ENCODE data around the gene DTNBP1. TPM values are rescaled to one million over a fixed set of nuclear protein-coding genes. Genes with fewer than 3 reads are reported as not detected.

The DTNBP1 gene
- total and polyA plus RNA-seq, 2 of the 8 experiments (the other 6 are each of a cell fraction or from before 2014, with no cell fraction given): 13.5 to 22.1 TPM

DNA sequence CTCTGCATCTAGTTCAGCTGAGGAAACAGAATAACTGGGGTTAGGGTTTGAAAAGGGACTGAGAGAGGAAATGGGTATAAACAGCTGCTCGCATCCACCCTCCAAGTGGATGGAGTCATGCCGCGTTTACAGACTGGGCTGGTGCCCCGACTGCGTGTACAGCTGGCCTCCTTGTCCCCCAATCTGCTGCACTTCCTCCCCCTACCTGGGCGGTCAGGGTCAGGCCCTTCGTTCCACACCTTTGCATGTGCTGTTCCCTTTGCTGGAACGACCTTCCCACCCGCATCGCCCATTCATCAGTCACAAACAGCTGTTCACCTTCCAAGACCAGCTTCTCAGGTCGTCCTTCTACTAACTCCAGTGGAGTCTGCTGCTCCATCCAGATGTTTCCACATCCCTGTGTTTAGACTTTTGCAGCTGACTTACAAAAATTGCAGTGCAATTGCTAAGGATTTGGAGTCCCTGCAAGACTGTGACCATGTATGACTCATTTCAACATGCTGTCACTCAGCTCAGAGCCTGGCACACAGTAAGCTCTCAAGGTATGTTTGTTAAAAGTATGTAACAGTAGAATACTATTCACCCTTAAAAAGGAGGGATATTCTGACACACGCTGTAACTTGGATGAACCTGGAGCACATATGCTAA, 129.3 kb downstream of the DTNBP1 start:
- Histone ChIP-seq H3K9ac (replicated peaks in 1 of 4; ENCODE audit: extremely low read depth in 1 of 4, low read depth in 3 of 4, low read length in 3 of 4) (no peak overlapping the region), H3K23me2 (ENCODE audit: low read depth, low read length) (no peaks in the 10 kb centered on the region), H4K5ac (ENCODE audit: insufficient read length, low read depth, low read length) (no peak overlapping the region), H3K14ac (ENCODE audit: insufficient read length) (no peak overlapping the region), H3K9me3 (ENCODE audit: insufficient read depth in 2 of 2, low read depth in 1 of 2, low read length in 1 of 2) (no peaks in the 10 kb centered on the region), H3K36me3 (ENCODE audit: control insufficient read depth in 2 of 4, insufficient read depth in 4 of 4, low read length in 3 of 4) (no peaks in the 10 kb centered on the region; a peak in 2 of 8 replicates), H3K4me3 (ENCODE audit: extremely low read depth in 1 of 4, insufficient read depth in 2 of 4, low read depth in 3 of 4, low read length in 4 of 4) (no peak overlapping the region), H3K23ac (ENCODE audit: insufficient read length) (no peak overlapping the region), H2BK120ac (replicated peaks; ENCODE audit: low read depth, low read length) (no peak overlapping the region), H2AK5ac (ENCODE audit: low read depth, low read length) (no peak overlapping the region), H2BK5ac (ENCODE audit: low read depth, low read length) (no peak overlapping the region), H4K8ac (ENCODE audit: extremely low read depth, insufficient read depth, low read length) (no peak overlapping the region), H2BK20ac (ENCODE audit: low read length) (no peak overlapping the region), H2BK12ac (ENCODE audit: low read depth, low read length) (no peak overlapping the region), H4K91ac (replicated peaks; ENCODE audit: insufficient read length, low read length) (no peak overlapping the region), H3K27ac (ENCODE audit: low read depth, low read length) (no peak overlapping the region), H3K56ac (replicated peaks; ENCODE audit: insufficient read length, low read depth, low read length) (no peak overlapping the region), H3K4me2 (ENCODE audit: insufficient read depth in 1 of 2, low read depth in 2 of 2, low read length in 2 of 2) (no peak overlapping the region), H3K4me1 (replicated peaks in 1 of 4; ENCODE audit: control insufficient read depth in 3 of 4, insufficient read depth in 4 of 4, low read length in 3 of 4) (no peaks in the 10 kb centered on the region), H3K79me2 (ENCODE audit: control insufficient read depth in 1 of 2, insufficient read depth in 2 of 2, low read length in 2 of 2) (no peaks in the 10 kb centered on the region), H4K20me1 (replicated peaks in 1 of 2; ENCODE audit: control insufficient read depth in 1 of 2, insufficient read depth in 2 of 2, low read length in 2 of 2) (no peaks in the 10 kb centered on the region), H3K27me3 (replicated peaks in 1 of 4; ENCODE audit: control insufficient read depth in 3 of 4, extremely low read depth in 1 of 4, insufficient read depth in 3 of 4, low read length in 3 of 4) (no peaks in the 10 kb centered on the region), H3K4ac (replicated peaks; ENCODE audit: insufficient read length, low read depth, low read length) (no peak overlapping the region), H3K79me1 (ENCODE audit: low read depth, low read length) (peaks cover 2% of the 10 kb centered on the region; the same call in 1 of the 2 replicates), H2AFZ (ENCODE audit: low read length) (no peak overlapping the region), H2BK15ac (ENCODE audit: low read length) (no peak overlapping the region), H3K18ac (ENCODE audit: extremely low read depth, low read length) (no peak overlapping the region)
- DNase-seq (ENCODE audit: low read depth in 1 of 2, low spot score in 2 of 2) (peak in 1 of 2 experiments; percentile 37), FAIRE-seq (no peak)
- 89% methylated on average over 11 of the region's 12 CpGs; no CpG with 5 or more reads in 1 of the 2 experiments for WGBS, 2 experiments (ENCODE audit: extremely low coverage in 1 of 2, insufficient coverage in 1 of 2, insufficient read length in 1 of 2, insufficient replicate concordance in 2 of 2, low coverage in 1 of 2, low lambda C conversion rate in 2 of 2, missing lambda C conversion rate in 1 of 2)
- TF ChIP-seq ASH2L (IDR thresholded peaks at IDR 0.05; ENCODE audit: low read length): no peak
- TF ChIP-seq GTF2F1 (IDR thresholded peaks at IDR 0.05; ENCODE audit: borderline replicate concordance, low read depth, low read length): no peak
- no peak for TF ChIP-seq JUND (IDR thresholded peaks at IDR 0.05; ENCODE audit: low read length)
- TF ChIP-seq RAD21 (IDR thresholded peaks at IDR 0.05 in 1 of 2, conservative IDR thresholded peaks at IDR 0.05 in 1 of 2; ENCODE audit: low read depth in 2 of 2, low read length in 2 of 2): no peak
- no peak for TF ChIP-seq CTBP2 (IDR thresholded peaks at IDR 0.05; ENCODE audit: borderline replicate concordance, insufficient read depth, insufficient read length, low read length)
- no peak for TF ChIP-seq KDM4A (IDR thresholded peaks at IDR 0.05; ENCODE audit: low read depth, low read length, severe bottlenecking)
- ChIA-PET CTCF (ENCODE audit: partially characterized antibody) (interaction anchor here (0.7 to 3.3 kb wide), 3 partner anchors 10 to 91 kb away, joined by 3 to 11 read pairs (median 4); no protein-coding TSS in a partner anchor), POLR2A (ENCODE audit: partially characterized antibody) (interaction anchor here (1.1 to 1.5 kb wide), 3 partner anchors 10 to 125 kb away, joined by 3 to 5 read pairs (median 4); no protein-coding TSS in a partner anchor)
